T-helper 1 cell treated with Interleukin-12 subunit alpha and Interleukin-12 subunit beta and Interleukin-4 antibody, amounts not matched to agents 30 μg/mL and 1 μg/mL, for 36 hours (primary cell): ENCODE measurements around the gene HAUS2.
A peak's percentile ranks its signal among the peaks of the same experiment; 100 is the strongest.

Experiments
- H3K27ac Mint-ChIP-seq: one replicate; pipeline ENCODE4 v1.8.0; 2021; ENCODE audit warnings: mild to moderate bottlenecking, mixed read lengths
- H3K27me3 Mint-ChIP-seq: one replicate; pipeline ENCODE4 v1.8.0; 2021; ENCODE audit warnings: low read depth, mixed read lengths
- H3K36me3 Mint-ChIP-seq: one replicate; pipeline ENCODE4 v1.8.0; 2021; ENCODE audit warnings: low read depth, mixed read lengths
- H3K4me1 Mint-ChIP-seq: one replicate; pipeline ENCODE4 v1.8.0; 2021; ENCODE audit warnings: low read depth, mixed read lengths
- H3K4me3 Mint-ChIP-seq: one replicate; pipeline ENCODE4 v1.8.0; 2021; ENCODE audit warnings: mild to moderate bottlenecking, moderate library complexity, mixed read lengths
- H3K9me3 Mint-ChIP-seq: one replicate; pipeline ENCODE4 v1.8.0; 2021; ENCODE audit warnings: mixed read lengths

HAUS2 gene

DNA sequence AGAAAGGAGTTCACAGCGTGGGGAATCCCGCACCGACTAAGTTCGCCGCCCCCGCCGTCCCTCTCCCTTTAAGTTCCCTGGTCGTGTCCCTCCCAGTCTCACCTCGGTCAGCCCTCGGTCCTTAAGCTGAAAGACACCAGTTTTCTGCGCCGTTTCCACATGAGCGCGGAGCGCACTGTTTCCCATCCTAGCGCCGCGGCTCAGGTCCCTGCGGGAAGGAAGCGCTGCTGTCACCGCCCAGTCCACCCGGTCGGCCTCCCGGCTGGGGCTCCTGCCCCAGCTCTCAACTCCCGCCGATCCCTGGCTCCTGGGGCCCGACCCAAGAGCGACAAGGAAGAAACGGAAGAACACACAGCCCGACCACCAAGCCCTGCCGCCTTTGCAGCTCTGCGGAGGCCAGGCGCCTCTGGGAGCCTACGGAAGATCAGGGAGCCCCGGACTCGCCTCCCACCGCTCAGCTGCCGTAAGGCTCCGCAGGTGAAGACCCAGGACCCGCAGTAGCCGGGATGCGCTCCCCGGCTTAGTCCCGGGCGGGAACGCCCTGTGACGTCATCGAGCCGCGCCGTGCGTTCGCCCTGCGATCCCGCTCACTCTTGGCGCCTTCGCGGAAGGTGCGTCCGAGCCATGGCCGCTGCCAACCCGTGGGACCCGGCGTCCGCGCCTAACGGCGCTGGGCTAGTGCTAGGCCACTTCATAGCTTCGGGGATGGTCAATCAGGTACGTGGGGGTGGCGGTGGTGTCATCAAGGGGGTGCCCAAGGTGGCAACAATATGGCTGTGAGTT is at the start of gene HAUS2, which contains the start of gene LRRC57:
HAUS2 (plus strand) TSS at position 590 of the 783 bp plus-strand sequence; CDS start at position 625, 35 bp downstream.
LRRC57 (minus strand) TSS at position 545 of the 783 bp plus-strand sequence; CDS start at position 186, 359 bp downstream.
- H3K9me3 Mint-ChIP-seq: no peaks in the 10 kb centered on the region
- no peaks in the 10 kb centered on the region for H3K27me3 Mint-ChIP-seq
- H3K4me1 Mint-ChIP-seq: peaks cover 44% of the 10 kb centered on the region
- H3K4me3 Mint-ChIP-seq: peak within 1 kb of the TSS; percentile 93
- peaks cover 25% of the 10 kb centered on the region for H3K36me3 Mint-ChIP-seq
- H3K27ac Mint-ChIP-seq: peak within 1 kb of the TSS; percentile 96

GRCh38 chr15:42499858-42500609 is 48.6 kb upstream of the HAUS2 start:
- peaks cover 4% of the 10 kb centered on the region for H3K36me3 Mint-ChIP-seq
- no peaks in the 10 kb centered on the region for H3K9me3 Mint-ChIP-seq
- no peak overlapping the region for H3K27ac Mint-ChIP-seq
- H3K27me3 Mint-ChIP-seq: no peaks in the 10 kb centered on the region
- H3K4me1 Mint-ChIP-seq: peaks cover 28% of the 10 kb centered on the region
- H3K4me3 Mint-ChIP-seq: no peak overlapping the region

DNA sequence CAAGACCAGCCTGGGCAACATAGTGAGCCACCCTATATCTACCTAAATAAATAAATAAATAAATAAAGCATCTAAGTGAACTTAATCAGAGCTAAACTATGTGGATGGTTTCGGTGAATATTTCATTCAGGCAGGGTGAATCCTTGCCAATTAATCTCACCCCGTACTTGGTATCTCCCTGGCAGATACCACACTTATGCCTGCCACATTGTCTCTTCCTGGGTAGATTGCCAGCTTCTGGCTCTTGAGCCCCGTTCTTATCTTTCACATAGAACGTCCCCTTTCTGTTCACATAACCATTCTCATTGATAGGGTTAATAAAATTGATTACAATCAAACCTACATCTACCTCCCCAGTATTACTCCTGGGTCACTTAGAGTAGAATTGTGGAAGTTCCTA is 46.2 kb upstream of the HAUS2 start:
- H3K36me3 Mint-ChIP-seq: peaks cover 4% of the 10 kb centered on the region
- H3K27me3 Mint-ChIP-seq: no peaks in the 10 kb centered on the region
- no peak overlapping the region for H3K27ac Mint-ChIP-seq
- no peaks in the 10 kb centered on the region for H3K9me3 Mint-ChIP-seq
- H3K4me1 Mint-ChIP-seq: peaks cover 13% of the 10 kb centered on the region
- no peak overlapping the region for H3K4me3 Mint-ChIP-seq

DNA sequence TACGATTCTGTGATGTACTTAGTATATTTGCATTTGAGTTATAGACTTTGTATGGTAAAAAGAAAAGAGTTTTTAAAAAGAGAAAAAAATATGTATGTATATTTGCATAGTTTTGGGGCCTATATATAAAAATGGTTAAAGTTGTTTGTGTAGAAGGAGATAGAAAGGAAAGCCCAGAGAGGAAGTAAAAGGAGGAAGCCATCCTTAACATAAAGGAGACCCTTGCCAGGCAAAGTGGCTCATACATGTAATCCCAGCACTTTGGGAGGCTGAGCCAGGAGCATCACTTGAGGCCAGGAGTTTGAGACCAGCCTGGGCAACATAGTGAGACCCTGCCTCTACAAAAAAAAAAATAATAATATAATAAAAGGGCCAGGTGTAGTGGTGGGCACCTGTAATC is 44.8 kb upstream of the HAUS2 start:
- Mint-ChIP-seq H3K9me3 (no peaks in the 10 kb centered on the region), H3K36me3 (peaks cover 3% of the 10 kb centered on the region), H3K27me3 (no peaks in the 10 kb centered on the region), H3K4me1 (peaks cover 11% of the 10 kb centered on the region), H3K4me3 (no peak overlapping the region), H3K27ac (no peak overlapping the region)

DNA sequence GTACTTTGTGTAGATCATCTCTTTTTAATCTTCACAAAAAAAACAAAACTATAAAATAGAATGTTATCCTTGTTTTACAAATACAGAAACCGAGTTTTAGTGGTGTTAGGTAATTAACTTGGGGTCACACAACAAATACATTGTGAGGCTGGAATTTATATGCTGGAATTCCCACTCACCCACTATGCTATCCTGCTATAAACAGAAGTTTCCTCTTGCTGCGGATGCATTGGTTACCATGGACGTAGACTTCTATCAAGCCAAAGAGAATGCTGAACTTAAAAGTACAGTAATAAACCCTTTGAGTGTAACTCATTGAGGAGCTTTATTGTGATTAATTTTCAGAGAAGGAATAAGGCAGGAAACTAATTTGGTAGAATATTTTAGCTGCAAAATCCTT is 44.0 kb upstream of the HAUS2 start:
- H3K27ac Mint-ChIP-seq: no peak overlapping the region
- no peaks in the 10 kb centered on the region for H3K9me3 Mint-ChIP-seq
- no peak overlapping the region for H3K4me3 Mint-ChIP-seq
- H3K36me3 Mint-ChIP-seq: peaks cover 4% of the 10 kb centered on the region
- peaks cover 10% of the 10 kb centered on the region for H3K4me1 Mint-ChIP-seq
- H3K27me3 Mint-ChIP-seq: no peaks in the 10 kb centered on the region

DNA sequence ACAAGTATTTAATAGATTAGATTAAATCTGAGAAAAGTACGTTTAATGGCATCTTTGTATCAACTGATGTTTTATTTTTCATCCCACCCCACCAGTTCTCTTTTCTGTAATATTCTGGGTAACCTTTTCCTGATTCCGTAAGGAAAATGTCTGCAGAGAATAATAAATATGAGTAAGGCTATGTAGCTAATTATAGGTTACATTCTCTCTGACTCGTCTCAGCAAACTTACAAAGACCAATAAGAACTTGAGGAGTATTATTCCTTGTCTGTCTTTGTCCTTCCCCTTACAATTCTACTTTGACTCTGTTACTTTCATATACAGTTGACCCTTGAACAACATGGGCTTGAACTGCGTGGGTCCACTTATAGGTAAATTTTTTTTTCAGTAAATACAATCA is 41.1 kb upstream of the HAUS2 start:
- Mint-ChIP-seq H3K27me3 (no peaks in the 10 kb centered on the region), H3K9me3 (no peaks in the 10 kb centered on the region), H3K4me1 (peaks cover 4% of the 10 kb centered on the region), H3K36me3 (peaks cover 2% of the 10 kb centered on the region), H3K27ac (no peak overlapping the region), H3K4me3 (no peak overlapping the region)

DNA sequence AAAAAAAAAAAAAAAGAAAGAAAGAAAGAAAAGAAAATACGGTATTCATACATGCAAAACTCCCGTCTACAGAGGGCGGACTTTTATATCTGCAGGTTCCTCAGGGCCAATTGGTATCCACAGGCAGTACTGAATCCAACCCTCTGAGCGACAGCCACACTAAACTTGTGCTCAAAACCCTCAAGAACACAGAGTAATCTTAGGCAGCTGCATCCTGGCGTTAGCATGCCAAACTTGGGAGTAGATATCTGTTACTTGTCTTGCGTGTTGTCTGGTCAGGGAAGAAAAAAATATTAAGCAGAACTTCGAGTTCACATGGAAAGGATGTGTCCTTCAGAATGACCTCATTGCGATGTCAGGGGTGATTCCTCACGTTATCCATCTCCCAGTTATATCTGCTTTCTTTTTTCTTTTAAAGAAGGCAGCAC is 40.4 kb upstream of the HAUS2 start:
- Mint-ChIP-seq H3K36me3 (peaks cover 6% of the 10 kb centered on the region), H3K9me3 (no peaks in the 10 kb centered on the region), H3K4me1 (peaks cover 4% of the 10 kb centered on the region), H3K27ac (no peak overlapping the region), H3K4me3 (no peak overlapping the region), H3K27me3 (no peaks in the 10 kb centered on the region)

- no peak overlapping the region for H3K4me3 Mint-ChIP-seq
These were observed 38.2 kb upstream of the HAUS2 start for GRCh38 chr15:42510258-42511006.

DNA sequence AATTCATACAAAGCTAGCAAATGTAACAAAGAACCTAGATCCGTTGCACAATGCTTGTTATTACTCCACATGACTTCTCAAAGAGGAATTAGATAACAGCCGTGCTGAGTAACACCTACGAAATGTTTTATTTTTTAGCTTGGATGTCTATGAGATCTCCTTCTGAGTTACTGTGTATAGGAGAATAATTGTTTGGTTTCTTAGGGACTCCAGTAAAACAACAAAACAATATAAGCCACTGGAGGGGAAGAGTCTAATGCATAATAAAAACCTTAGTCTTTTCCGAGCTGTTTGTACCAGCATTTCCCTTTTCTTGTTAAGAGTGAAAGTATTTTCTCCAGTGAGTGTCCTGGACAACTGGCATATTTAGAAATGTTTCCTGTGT is 37.6 kb upstream of the HAUS2 start:
- H3K4me1 Mint-ChIP-seq: peaks cover 4% of the 10 kb centered on the region
- H3K36me3 Mint-ChIP-seq: peaks cover 19% of the 10 kb centered on the region
- no peaks in the 10 kb centered on the region for H3K27me3 Mint-ChIP-seq
- no peaks in the 10 kb centered on the region for H3K9me3 Mint-ChIP-seq
- H3K27ac Mint-ChIP-seq: no peak overlapping the region
- no peak overlapping the region for H3K4me3 Mint-ChIP-seq

More at GRCh38 chr15:42510258-42511006, 38.2 kb upstream of the HAUS2 start:
- H3K27ac Mint-ChIP-seq: no peak overlapping the region
- H3K9me3 Mint-ChIP-seq: no peaks in the 10 kb centered on the region
- H3K27me3 Mint-ChIP-seq: no peaks in the 10 kb centered on the region
- H3K4me1 Mint-ChIP-seq: peaks cover 4% of the 10 kb centered on the region
- H3K36me3 Mint-ChIP-seq: peaks cover 14% of the 10 kb centered on the region

GRCh38 chr15:42523331-42523730 is 25.3 kb upstream of the HAUS2 start:
- peaks cover 3% of the 10 kb centered on the region for H3K4me1 Mint-ChIP-seq
- no peaks in the 10 kb centered on the region for H3K9me3 Mint-ChIP-seq
- no peaks in the 10 kb centered on the region for H3K27me3 Mint-ChIP-seq
- H3K4me3 Mint-ChIP-seq: no peak overlapping the region
- H3K27ac Mint-ChIP-seq: no peak overlapping the region
- H3K36me3 Mint-ChIP-seq: peaks cover 17% of the 10 kb centered on the region

GRCh38 chr15:42528970-42529369 is 19.7 kb upstream of the HAUS2 start:
- H3K36me3 Mint-ChIP-seq: peaks cover 24% of the 10 kb centered on the region

DNA sequence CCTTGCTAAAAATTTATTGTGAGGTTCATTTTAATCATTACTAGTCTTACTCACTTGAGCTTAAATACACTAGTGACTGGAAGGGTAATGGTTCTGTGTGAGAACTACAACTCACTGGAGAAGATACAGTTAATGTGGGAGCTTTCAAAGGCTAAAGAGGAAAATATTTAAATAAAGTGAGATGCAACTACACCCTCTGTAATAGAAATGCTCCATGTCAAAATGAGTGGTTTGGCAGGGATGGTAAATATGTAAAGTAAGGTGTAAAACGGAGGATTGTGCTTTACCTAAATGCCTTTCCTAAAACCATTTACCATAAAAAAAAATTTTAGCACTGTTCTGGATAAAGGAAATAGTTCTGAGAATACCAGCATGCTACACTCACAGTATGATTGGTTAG is 15.4 kb upstream of the HAUS2 start:
- Mint-ChIP-seq H3K27me3 (no peaks in the 10 kb centered on the region), H3K36me3 (peaks cover 29% of the 10 kb centered on the region), H3K4me1 (peaks cover 5% of the 10 kb centered on the region), H3K9me3 (no peaks in the 10 kb centered on the region), H3K27ac (peak overlapping the region; percentile 15), H3K4me3 (no peak overlapping the region)

More at GRCh38 chr15:42528970-42529369, 19.7 kb upstream of the HAUS2 start:
- no peak overlapping the region for H3K27ac Mint-ChIP-seq
- no peak overlapping the region for H3K4me3 Mint-ChIP-seq
- no peaks in the 10 kb centered on the region for H3K27me3 Mint-ChIP-seq
- no peaks in the 10 kb centered on the region for H3K9me3 Mint-ChIP-seq
- peaks cover 4% of the 10 kb centered on the region for H3K4me1 Mint-ChIP-seq

GRCh38 chr15:42544853-42545629 is 3.6 kb upstream of the HAUS2 start:
- H3K36me3 Mint-ChIP-seq: peaks cover 25% of the 10 kb centered on the region
- H3K4me3 Mint-ChIP-seq: no peak overlapping the region
- H3K4me1 Mint-ChIP-seq: peaks cover 31% of the 10 kb centered on the region
- H3K27me3 Mint-ChIP-seq: no peaks in the 10 kb centered on the region
- H3K9me3 Mint-ChIP-seq: no peaks in the 10 kb centered on the region
- no peak overlapping the region for H3K27ac Mint-ChIP-seq

GRCh38 chr15:42547918-42548248 is 755 bp upstream of the HAUS2 start:
- Mint-ChIP-seq H3K27ac (peak overlapping the region; percentile 96), H3K27me3 (no peaks in the 10 kb centered on the region), H3K36me3 (peaks cover 25% of the 10 kb centered on the region), H3K4me1 (peaks cover 42% of the 10 kb centered on the region), H3K4me3 (peak overlapping the region; percentile 93), H3K9me3 (no peaks in the 10 kb centered on the region)
